HEK293T (cell line): ENCODE measurements around the gene CDX2.

Experiments used
- CTCF ChIA-PET: fragments of 350-600 bp; formaldehyde crosslinking; extraction: SDS; loops from one replicate; lab custom pipeline; 2021; ENCODE audit warnings: antibody characterized with exemption, inconsistent platforms; lab: Yijun Ruan, JAX
- POLR2A ChIA-PET: fragments of 350-600 bp; formaldehyde crosslinking; extraction: SDS; loops from one replicate; lab custom pipeline; 2020; ENCODE audit warnings: antibody characterized with exemption, inconsistent platforms; lab: Yijun Ruan, JAX
- DNase-seq: peaks from one replicate; pipeline ENCODE4 v3.0.0; 2012; ENCODE audit warnings: mixed read lengths; ENCODE audit errors: extremely low spot score
- ARNT ChIP-seq: fragments of 450-650 bp; IDR thresholded peaks from 2 replicates; pipeline ENCODE4 v1.6.1; 2017; ENCODE audit warnings: mild to moderate bottlenecking
- BHLHE40 ChIP-seq: fragments of 450-650 bp; IDR thresholded peaks from 2 replicates; pipeline ENCODE4 v1.6.1; 2016; ENCODE audit warnings: mild to moderate bottlenecking, moderate library complexity, borderline replicate concordance
- CTBP1 ChIP-seq: fragments of 450-650 bp; IDR thresholded peaks from 2 replicates; pipeline ENCODE4 v1.6.1; 2016; ENCODE audit warnings: borderline replicate concordance
- ELF4 ChIP-seq: fragments of 450-650 bp; IDR thresholded peaks from 2 replicates; pipeline ENCODE4 v1.6.1; 2017; ENCODE audit warnings: antibody characterized with exemption
- FOXA1 ChIP-seq: fragments of 450-650 bp; IDR thresholded peaks from 2 replicates; pipeline ENCODE4 v1.6.1; 2016; ENCODE audit warnings: mild to moderate bottlenecking
- FOXK2 ChIP-seq: fragments of 450-650 bp; IDR thresholded peaks from 2 replicates; pipeline ENCODE4 v1.6.1; 2016; ENCODE audit warnings: mild to moderate bottlenecking
- FOXM1 ChIP-seq: fragments of 450-650 bp; IDR thresholded peaks from 2 replicates; pipeline ENCODE4 v1.6.1; 2017; ENCODE audit warnings: mild to moderate bottlenecking, borderline replicate concordance
- HDGF ChIP-seq: fragments of 450-650 bp; IDR thresholded peaks from 2 replicates; pipeline ENCODE4 v1.6.1; 2017; ENCODE audit warnings: antibody characterized with exemption, borderline replicate concordance
- L3MBTL2 ChIP-seq: fragments of 450-650 bp; conservative IDR thresholded peaks from 2 replicates; pipeline ENCODE4 v1.6.1; 2016; ENCODE audit warnings: mild to moderate bottlenecking
- LEF1 ChIP-seq: fragments of 450-650 bp; IDR thresholded peaks from 2 replicates; pipeline ENCODE4 v1.6.1; 2017; ENCODE audit warnings: mild to moderate bottlenecking, borderline replicate concordance
- NFRKB ChIP-seq: fragments of 450-650 bp; IDR thresholded peaks from 2 replicates; pipeline ENCODE4 v1.6.1; 2016; ENCODE audit warnings: mild to moderate bottlenecking, moderate library complexity
- PKNOX1 ChIP-seq: fragments of 450-650 bp; IDR thresholded peaks from 2 replicates; pipeline ENCODE4 v1.6.1; 2016
- SP1 ChIP-seq: fragments of 450-650 bp; IDR thresholded peaks from 2 replicates; pipeline ENCODE4 v1.6.1; 2017
- SUZ12 ChIP-seq: fragments of 450-650 bp; IDR thresholded peaks from 2 replicates; pipeline ENCODE4 v1.6.1; 2016; ENCODE audit warnings: mild to moderate bottlenecking
- TARDBP ChIP-seq: fragments of 450-650 bp; IDR thresholded peaks from 2 replicates; pipeline ENCODE4 v1.6.1; 2016
- ZNF384 ChIP-seq: fragments of 450-650 bp; IDR thresholded peaks from 2 replicates; pipeline ENCODE4 v1.6.1; 2016

The CDX2 gene

GRCh38 chr13:27973291-27973690 is 4.2 kb upstream of the CDX2 start:
- DNase-seq, result peak; percentile 2
- TF ChIP-seq BHLHE40 (no peak), SUZ12 (no peak), FOXM1 (no peak)
- ChIA-PET POLR2A (no interaction called here), CTCF (interaction anchor here (0.6 to 1.5 kb wide), 2 partner anchors 147 to 1043 kb away, joined by 3 read pairs; no protein-coding TSS in a partner anchor)

- no peak for TF ChIP-seq ZNF384
- no peak for TF ChIP-seq L3MBTL2
- TF ChIP-seq ELF4, result no peak
- TF ChIP-seq FOXA1, result no peak
- no peak for TF ChIP-seq ARNT
- no peak for TF ChIP-seq SP1
- no peak for TF ChIP-seq CTBP1
- TF ChIP-seq TARDBP, result no peak
- TF ChIP-seq NFRKB, result no peak
- no peak for DNase-seq
- CTCF ChIA-PET, result interaction anchor here (0.6 to 1.5 kb wide), 2 partner anchors 29 to 146 kb away, joined by 3 read pairs; no protein-coding TSS in a partner anchor
- POLR2A ChIA-PET, result no interaction called here
Measured at GRCh38 chr13:27972478-27972820, 3.3 kb upstream of the CDX2 start.

DNA sequence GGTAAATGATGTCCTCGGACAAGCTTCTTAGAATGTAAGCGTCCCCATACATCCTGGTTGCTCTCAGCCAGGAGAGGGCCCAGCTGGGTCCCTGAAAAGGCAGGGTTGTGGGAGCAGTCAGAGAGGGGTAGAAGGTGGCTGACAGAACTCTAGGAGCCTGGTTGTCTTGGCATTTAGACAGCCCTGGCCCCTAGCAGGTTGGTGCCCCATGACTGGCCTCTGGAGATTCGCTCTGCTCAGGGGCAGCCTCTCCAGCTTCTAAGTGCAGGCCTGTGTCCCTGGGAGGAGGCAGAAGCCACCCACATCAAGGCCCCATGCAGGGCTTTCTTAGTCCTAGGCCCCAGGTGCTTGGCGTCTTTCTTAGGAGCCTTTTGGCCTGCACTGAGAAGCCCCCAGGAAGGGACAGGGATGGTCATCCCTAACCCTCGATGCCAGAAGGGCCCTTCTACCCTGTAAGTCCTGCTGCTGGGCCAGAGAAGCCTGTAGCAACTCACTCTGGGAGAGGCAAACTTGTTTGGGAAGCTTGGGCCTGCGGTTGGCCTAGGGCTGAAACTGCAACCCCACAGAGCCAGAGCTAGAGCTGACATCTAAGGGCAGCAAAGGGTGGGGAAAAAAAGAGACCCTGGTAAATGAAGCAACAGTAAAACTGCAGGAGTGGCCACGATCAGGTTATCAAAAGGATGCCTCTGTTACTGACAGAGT is 2.8 kb upstream of the CDX2 start:
- POLR2A ChIA-PET, result interaction anchor here (0.8 kb wide), 1 partner anchor 10 kb away, joined by 3 read pairs; no protein-coding TSS in a partner anchor
- no peak for TF ChIP-seq FOXA1
- TF ChIP-seq ELF4, result no peak
- no peak for TF ChIP-seq L3MBTL2
- TF ChIP-seq SP1, result no peak
- TF ChIP-seq FOXM1, result no peak
- TF ChIP-seq FOXK2, result no peak
- no peak for TF ChIP-seq NFRKB
- no peak for TF ChIP-seq PKNOX1
- no peak for TF ChIP-seq SUZ12
- TF ChIP-seq ARNT, result no peak
- no peak for TF ChIP-seq ZNF384
- no peak for TF ChIP-seq TARDBP
- TF ChIP-seq HDGF, result no peak
- TF ChIP-seq LEF1, result no peak
- no peak for TF ChIP-seq CTBP1
- no peak for TF ChIP-seq BHLHE40
- DNase-seq, result no peak
- CTCF ChIA-PET, result interaction anchor here (0.6 kb wide), 1 partner anchor 28 kb away, joined by 3 read pairs; no protein-coding TSS in a partner anchor

- CTCF ChIA-PET, result interaction anchor here (0.6 kb wide), 1 partner anchor 547 kb away, joined by 3 read pairs; no protein-coding TSS in a partner anchor
- POLR2A ChIA-PET, result interaction anchor here (0.8 kb wide), 1 partner anchor 10 kb away, joined by 3 read pairs; no protein-coding TSS in a partner anchor
Measured at GRCh38 chr13:27971236-27971645, 2.1 kb upstream of the CDX2 start.

DNA sequence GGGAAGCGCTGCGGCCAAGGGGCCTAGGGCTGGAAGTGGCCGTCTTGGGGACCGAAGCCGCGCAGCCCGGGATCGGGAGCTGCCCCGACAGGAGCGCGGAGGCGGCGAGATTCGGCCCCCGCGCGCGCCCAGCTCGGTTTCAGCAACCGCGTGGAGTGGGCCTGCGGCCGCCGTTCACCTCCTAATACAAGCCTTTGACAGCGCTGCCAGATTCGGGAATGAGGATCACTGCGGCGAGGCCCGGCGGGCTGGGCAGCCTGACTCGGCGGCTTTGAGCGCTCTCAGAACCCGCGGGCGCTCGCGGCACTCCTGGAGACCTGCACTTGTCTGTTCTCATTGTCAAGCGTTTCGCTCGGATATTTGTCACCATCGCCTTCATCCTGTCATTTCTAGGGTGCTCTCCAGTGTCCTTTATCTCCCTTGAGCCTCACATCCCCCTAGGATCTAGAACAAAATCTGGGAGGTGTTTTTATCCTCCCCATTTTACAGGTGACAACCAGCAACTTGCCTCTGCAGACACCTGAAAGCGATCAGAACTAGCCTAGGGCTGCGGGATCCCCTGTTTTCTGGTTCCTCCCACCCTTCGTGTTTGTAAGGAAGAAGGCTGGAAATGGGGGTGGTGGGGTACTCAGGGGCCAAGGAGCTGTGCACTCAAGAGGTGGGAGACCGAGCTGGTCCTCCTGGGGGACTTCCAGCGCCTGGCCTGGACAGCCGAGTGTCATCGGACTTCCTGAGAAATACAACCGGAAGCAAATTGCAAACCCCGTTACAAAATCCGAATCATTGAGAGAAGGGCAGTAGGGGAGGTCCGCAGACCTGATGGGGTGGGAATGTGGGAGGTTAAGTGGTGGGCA is 1.5 kb upstream of the CDX2 start:
- CTCF ChIA-PET, result interaction anchor here (0.6 to 0.8 kb wide), 2 partner anchors 547 to 587 kb away, joined by 3 read pairs; no protein-coding TSS in a partner anchor
- no peak for DNase-seq
- TF ChIP-seq CTBP1 (no peak), HDGF (no peak)
- POLR2A ChIA-PET, result interaction anchor here (0.8 kb wide), 1 partner anchor 11 kb away, joined by 3 read pairs; no protein-coding TSS in a partner anchor

More at GRCh38 chr13:27971236-27971645, 2.1 kb upstream of the CDX2 start:
- TF ChIP-seq ARNT (no peak), CTBP1 (no peak), FOXA1 (no peak), ZNF384 (no peak)
- no peak for DNase-seq

- ChIA-PET POLR2A (no interaction called here), CTCF (interaction anchor here (0.8 kb wide), 1 partner anchor 586 kb away, joined by 3 read pairs; no protein-coding TSS in a partner anchor)
- no peak for DNase-seq
- TF ChIP-seq ELF4 (no peak), PKNOX1 (no peak), FOXK2 (no peak), CTBP1 (no peak), SP1 (no peak), FOXM1 (no peak)
Measured at GRCh38 chr13:27969866-27970229, 733 bp upstream of the CDX2 start.
